ENCODE results near the gene RXRB. TPM values are rescaled to one million over a fixed set of nuclear protein-coding genes. Genes with fewer than 3 reads are reported as not detected.

Gene RXRB
- total and polyA plus RNA-seq, 2 donors (not counting 1 experiment from before 2014, with no cell fraction given) = 25.9 to 34.0 TPM

GRCh38 chr6:33215271-33216116 lies 15.0 kb upstream of the RXRB start:
- Histone ChIP-seq H3K4me1 (ENCODE audit: control insufficient read depth, extremely low read depth, insufficient read depth, low read length) (peaks cover 5% of the 10 kb centered on the region), H3K79me2 (ENCODE audit: control insufficient read depth, insufficient read depth, low read length) (no peaks in the 10 kb centered on the region), H3K27ac (ENCODE audit: insufficient read depth, low read length) (no peak overlapping the region), H4K20me1 (ENCODE audit: control insufficient read depth, extremely low read depth, insufficient read depth, low read length) (no peaks in the 10 kb centered on the region), H2AFZ (ENCODE audit: low read length) (no peak overlapping the region), H3K4me3 (replicated peaks in 1 of 4; ENCODE audit: control extremely low read depth in 1 of 4, insufficient read depth in 1 of 4, low read depth in 3 of 4, low read length in 4 of 4) (no peak overlapping the region), H3K9me3 (ENCODE audit: control insufficient read depth, insufficient read depth, low read depth, low read length) (no peaks in the 10 kb centered on the region), H3K36me3 (ENCODE audit: control insufficient read depth, insufficient read depth, low read length) (peaks cover 6% of the 10 kb centered on the region), H3K9ac (ENCODE audit: insufficient read depth, low read length) (no peak overlapping the region), H3K27me3 (ENCODE audit: control insufficient read depth, insufficient read depth, low read length) (peaks cover 14% of the 10 kb centered on the region), H3K4me2 (ENCODE audit: extremely low read depth, insufficient read depth, low read length) (no peak overlapping the region)
- no peak for TF ChIP-seq EZH2 (IDR thresholded peaks at IDR 0.05; ENCODE audit: low read length, missing control alignments)
- no peak for TF ChIP-seq CTCF (conservative IDR thresholded peaks at IDR 0.05 in 1 of 2, IDR thresholded peaks at IDR 0.05 in 1 of 2; ENCODE audit: low read depth in 1 of 2, low read length in 2 of 2)
- DNase-seq (ENCODE audit: low read depth in 2 of 2) = no peak

DNA sequence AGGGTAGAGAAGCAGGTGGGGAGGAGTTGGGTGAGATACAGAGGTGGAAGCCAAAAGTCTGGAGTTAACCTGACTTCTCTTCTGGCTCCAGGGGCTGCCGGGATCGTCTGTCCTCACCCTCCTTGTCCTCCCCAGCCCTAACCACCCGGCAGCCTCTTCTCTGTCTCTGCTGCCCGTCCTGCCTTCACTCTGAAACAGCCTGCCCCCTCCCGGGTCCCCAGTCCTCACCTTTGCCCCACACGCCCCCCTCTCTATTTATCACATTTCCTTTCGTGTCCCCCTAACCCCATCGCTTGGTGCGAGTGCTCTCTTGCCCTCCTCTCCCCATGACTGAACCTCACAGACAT lies 13.5 kb upstream of the RXRB start:
- no peak overlapping the region for H3K27ac ChIP-seq (ENCODE audit: insufficient read depth, low read length)
- H3K4me1 ChIP-seq (ENCODE audit: control insufficient read depth, extremely low read depth, insufficient read depth, low read length) = peaks cover 5% of the 10 kb centered on the region
- H4K20me1 ChIP-seq (ENCODE audit: control insufficient read depth, extremely low read depth, insufficient read depth, low read length) = no peaks in the 10 kb centered on the region
- DNase-seq (ENCODE audit: low read depth in 2 of 2) = no peak
- H3K9ac ChIP-seq (ENCODE audit: insufficient read depth, low read length) = peak overlapping the region; percentile 8
- no peak for TF ChIP-seq CTCF (conservative IDR thresholded peaks at IDR 0.05 in 1 of 2, IDR thresholded peaks at IDR 0.05 in 1 of 2; ENCODE audit: low read depth in 1 of 2, low read length in 2 of 2)
- peak overlapping the region; percentile 81 for H3K4me2 ChIP-seq (ENCODE audit: extremely low read depth, insufficient read depth, low read length)
- peaks cover 13% of the 10 kb centered on the region for H3K27me3 ChIP-seq (ENCODE audit: control insufficient read depth, insufficient read depth, low read length)
- peak overlapping the region; percentile 49 to 63 (median 57) for H3K4me3 ChIP-seq (replicated peaks in 1 of 4; ENCODE audit: control extremely low read depth in 1 of 4, insufficient read depth in 1 of 4, low read depth in 3 of 4, low read length in 4 of 4)
- peak overlapping the region; percentile 50 for H2AFZ ChIP-seq (ENCODE audit: low read length)
- peaks cover 11% of the 10 kb centered on the region for H3K36me3 ChIP-seq (ENCODE audit: control insufficient read depth, insufficient read depth, low read length)
- no peaks in the 10 kb centered on the region for H3K79me2 ChIP-seq (ENCODE audit: control insufficient read depth, insufficient read depth, low read length)
- no peaks in the 10 kb centered on the region for H3K9me3 ChIP-seq (ENCODE audit: control insufficient read depth, insufficient read depth, low read depth, low read length)

GRCh38 chr6:33213166-33213988 lies 12.9 kb upstream of the RXRB start:
- Histone ChIP-seq H4K20me1 (ENCODE audit: control insufficient read depth, extremely low read depth, insufficient read depth, low read length) (no peaks in the 10 kb centered on the region), H3K4me1 (ENCODE audit: control insufficient read depth, extremely low read depth, insufficient read depth, low read length) (peaks cover 5% of the 10 kb centered on the region), H3K36me3 (ENCODE audit: control insufficient read depth, insufficient read depth, low read length) (peaks cover 11% of the 10 kb centered on the region), H3K4me3 (replicated peaks in 1 of 4; ENCODE audit: control extremely low read depth in 1 of 4, insufficient read depth in 1 of 4, low read depth in 3 of 4, low read length in 4 of 4) (peak overlapping the region; percentile 49 to 63 (median 57)), H3K79me2 (ENCODE audit: control insufficient read depth, insufficient read depth, low read length) (no peaks in the 10 kb centered on the region), H3K9ac (ENCODE audit: insufficient read depth, low read length) (peak overlapping the region; percentile 36), H3K4me2 (ENCODE audit: extremely low read depth, insufficient read depth, low read length) (peak overlapping the region; percentile 81), H3K9me3 (ENCODE audit: control insufficient read depth, insufficient read depth, low read depth, low read length) (no peaks in the 10 kb centered on the region), H3K27me3 (ENCODE audit: control insufficient read depth, insufficient read depth, low read length) (peaks cover 8% of the 10 kb centered on the region), H2AFZ (ENCODE audit: low read length) (peak overlapping the region; percentile 50), H3K27ac (ENCODE audit: insufficient read depth, low read length) (no peak overlapping the region)
- no peak for DNase-seq (ENCODE audit: low read depth in 2 of 2)
- TF ChIP-seq EZH2 (IDR thresholded peaks at IDR 0.05; ENCODE audit: low read length, missing control alignments) = peak; percentile 51
- no peak for TF ChIP-seq CTCF (conservative IDR thresholded peaks at IDR 0.05 in 1 of 2, IDR thresholded peaks at IDR 0.05 in 1 of 2; ENCODE audit: low read depth in 1 of 2, low read length in 2 of 2)
